Brain microvascular endothelial cell (primary cell): ENCODE results near the gene SCAND1.
"Not testable (repeated sequence)": the region's sequence is repeated elsewhere in the genome, so short reads cannot be mapped to it uniquely, and the experiment has no call there.

ENCODE experiments used
- DNase-seq: peaks from one replicate; pipeline ENCODE4 v3.0.0-alpha.2; 2020
- H3K27ac ChIP-seq: fragments of 250-450 bp; sonication (Bioruptor Pico); 2 replicates; pipeline ENCODE4 v1.5.1; 2020; ENCODE audit warnings: mild to moderate bottlenecking, moderate library complexity
- H3K27me3 ChIP-seq: fragments of 250-450 bp; sonication (Bioruptor Pico); replicated peaks from 2 replicates; pipeline ENCODE4 v1.5.1; 2020; ENCODE audit warnings: mild to moderate bottlenecking
- H3K36me3 ChIP-seq: fragments of 250-450 bp; sonication (Bioruptor Pico); replicated peaks from 2 replicates; pipeline ENCODE4 v1.5.1; 2020; ENCODE audit warnings: mild to moderate bottlenecking
- H3K4me3 ChIP-seq: 2 replicates; pipeline ENCODE4 v1.5.1; 2011; ENCODE audit warnings: low read depth, mild to moderate bottlenecking, control low read depth, low read length, moderate library complexity
- CTCF ChIP-seq: IDR thresholded peaks from 2 replicates; pipeline ENCODE4 v1.5.1; 2011; ENCODE audit warnings: low read depth, mild to moderate bottlenecking, moderate library complexity, low read length, control low read depth, inconsistent platforms; ENCODE audit errors: missing control alignments
- in situ Hi-C: cut with HindIII; loops from 2 replicates; pipeline ENCODE4 v1.10.0; 2017; ENCODE audit warnings: low sequenced_read_pairs, low pct_ligation_motif_present

Gene SCAND1

GRCh38 chr20:35971981-35972380 lies 17.7 kb upstream of the SCAND1 start:
- no peak overlapping the region for H3K4me3 ChIP-seq
- DNase-seq = no peak
- no peaks in the 10 kb centered on the region for H3K27me3 ChIP-seq
- in situ Hi-C loops = no loop called here
- H3K27ac ChIP-seq = no peak overlapping the region
- no peaks in the 10 kb centered on the region for H3K36me3 ChIP-seq
- no peak for TF ChIP-seq CTCF

GRCh38 chr20:35968930-35969329 lies 14.6 kb upstream of the SCAND1 start:
- no peaks in the 10 kb centered on the region for H3K36me3 ChIP-seq
- in situ Hi-C loops = no loop called here
- no peak for TF ChIP-seq CTCF
- H3K27me3 ChIP-seq = no peaks in the 10 kb centered on the region
- no peak for DNase-seq
- H3K4me3 ChIP-seq = no peak overlapping the region
- no peak overlapping the region for H3K27ac ChIP-seq

DNA sequence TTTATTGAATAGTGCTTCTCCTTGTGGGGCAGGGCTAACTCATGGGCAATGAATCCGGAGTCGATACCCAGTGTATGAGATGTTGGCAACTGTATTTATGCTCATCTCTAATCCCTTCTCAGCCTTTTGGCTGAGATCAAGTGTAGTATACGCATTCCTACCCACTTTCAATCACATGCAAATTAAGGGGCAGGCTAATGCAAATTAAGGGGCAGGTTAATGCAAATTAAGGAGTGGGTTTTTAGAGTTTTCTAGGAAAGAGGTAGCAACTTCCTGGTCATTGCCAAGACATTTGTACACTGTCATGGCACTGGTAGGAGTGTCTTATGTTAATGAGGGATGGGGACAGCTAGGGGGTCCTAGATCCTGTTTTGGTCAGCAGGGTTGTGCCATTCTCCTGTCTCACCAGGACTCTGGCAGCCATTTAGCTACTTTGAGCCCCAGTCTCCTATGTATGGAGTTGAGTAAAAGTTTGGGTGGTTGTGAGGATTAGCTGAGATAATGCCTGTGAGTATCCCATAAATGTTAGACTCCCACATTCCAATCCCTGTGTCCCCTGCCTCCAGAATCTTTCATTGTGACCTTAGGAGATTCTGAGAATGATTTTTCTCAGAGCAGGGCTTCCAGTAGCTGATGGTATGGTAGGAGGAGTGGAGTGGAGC lies 13.8 kb upstream of the SCAND1 start, which contains the start of gene CNBD2:
Gene CNBD2, plus strand, starts transcription at position 612 of the 662 bp plus-strand sequence. CDS start 173 bp downstream, outside the sequence.
- TF ChIP-seq CTCF = no peak
- H3K4me3 ChIP-seq = no peak within 1 kb of the TSS
- H3K36me3 ChIP-seq = no peaks in the 10 kb centered on the region
- no peak for DNase-seq
- H3K27me3 ChIP-seq = no peaks in the 10 kb centered on the region
- in situ Hi-C loops = no loop called here
- no peak within 1 kb of the TSS for H3K27ac ChIP-seq

GRCh38 chr20:35963878-35964277 lies 9.6 kb upstream of the SCAND1 start:
- no peaks in the 10 kb centered on the region for H3K36me3 ChIP-seq
- H3K27me3 ChIP-seq = peaks cover 1% of the 10 kb centered on the region
- no peak for DNase-seq
- in situ Hi-C loops = no loop called here
- no peak overlapping the region for H3K27ac ChIP-seq
- H3K4me3 ChIP-seq = no peak overlapping the region
- no peak for TF ChIP-seq CTCF

DNA sequence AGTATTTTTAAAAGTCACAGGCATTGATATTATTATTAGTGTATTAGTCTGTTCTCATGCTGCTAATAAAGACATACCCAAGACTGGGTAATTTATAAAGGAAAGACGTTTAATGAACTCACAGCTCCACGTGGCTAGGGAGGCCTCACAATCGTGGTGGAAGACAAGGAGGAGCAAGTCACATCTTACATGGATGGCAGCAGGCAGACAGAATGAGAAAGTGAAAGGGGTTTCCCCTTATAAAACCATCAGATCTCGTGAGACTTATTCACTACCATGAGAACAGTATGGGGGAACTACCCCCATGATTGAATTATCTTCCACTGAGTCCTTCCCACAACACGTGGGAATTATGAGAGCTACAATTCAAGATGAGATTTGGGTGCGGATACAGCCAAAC lies 5.0 kb upstream of the SCAND1 start:
- H3K27ac ChIP-seq, H3K27me3 ChIP-seq, H3K36me3 ChIP-seq, H3K4me3 ChIP-seq, in situ Hi-C loops, DNase-seq: not testable (repeated sequence)

DNA sequence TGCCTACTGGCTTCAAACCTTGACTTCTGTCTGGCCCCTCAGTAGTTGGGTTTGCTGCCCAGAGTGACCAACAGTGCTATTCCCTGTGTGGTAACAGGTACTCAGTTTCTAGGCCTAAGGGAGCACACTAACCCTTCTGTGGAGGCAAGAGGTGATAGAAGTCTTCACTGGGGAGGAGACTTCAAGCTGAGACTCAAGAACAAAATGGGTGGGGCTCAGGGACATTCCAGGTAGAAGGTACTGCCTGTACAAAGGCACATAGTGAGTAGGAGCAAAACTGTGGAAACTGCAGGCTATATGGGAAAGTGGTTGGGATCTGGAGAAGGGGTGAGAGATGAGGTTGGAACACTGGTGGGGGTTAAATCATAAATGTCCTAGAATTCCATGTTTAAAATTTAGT lies 2.3 kb upstream of the SCAND1 start:
- Histone ChIP-seq H3K36me3 (no peaks in the 10 kb centered on the region), H3K27me3 (peaks cover 1% of the 10 kb centered on the region), H3K4me3 (no peak overlapping the region), H3K27ac (no peak overlapping the region)
- TF ChIP-seq CTCF = no peak
- no peak for DNase-seq
- in situ Hi-C loops = no loop called here
